Stimulated activated naive CD4-positive, alpha-beta T cell (primary cell): ENCODE measurements around the gene ZNRF3.
"Not testable (repeated sequence)": the region's sequence is repeated elsewhere in the genome, so short reads cannot be mapped to it uniquely, and the experiment has no call there.

Experiments used
- DNase-seq, 6 experiments: peaks; one replicate each; lab custom pipeline; 2025; lab: John Stamatoyannopoulos, UW

ZNRF3 gene

DNA sequence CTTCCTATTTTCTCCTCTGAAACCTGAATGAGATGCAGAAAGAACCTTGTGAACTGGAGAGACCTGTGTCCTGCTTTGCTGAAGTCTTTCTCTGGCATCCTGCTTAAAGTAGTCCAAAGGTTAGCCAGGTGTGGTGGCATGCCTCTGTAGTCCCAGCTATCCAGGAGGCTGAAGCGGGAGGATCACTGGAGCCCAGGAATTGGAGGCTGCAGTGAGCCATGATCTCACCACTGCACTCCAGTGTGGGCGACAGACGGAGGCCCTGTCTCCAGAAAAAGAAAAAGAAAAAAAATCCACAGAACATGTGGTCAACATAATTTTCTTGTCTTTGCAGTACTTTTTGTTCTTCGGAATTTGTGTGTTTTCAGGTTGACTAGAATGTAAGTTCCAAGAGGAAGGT lies 187.1 kb downstream of the ZNRF3 start:
- no peak for DNase-seq

DNA sequence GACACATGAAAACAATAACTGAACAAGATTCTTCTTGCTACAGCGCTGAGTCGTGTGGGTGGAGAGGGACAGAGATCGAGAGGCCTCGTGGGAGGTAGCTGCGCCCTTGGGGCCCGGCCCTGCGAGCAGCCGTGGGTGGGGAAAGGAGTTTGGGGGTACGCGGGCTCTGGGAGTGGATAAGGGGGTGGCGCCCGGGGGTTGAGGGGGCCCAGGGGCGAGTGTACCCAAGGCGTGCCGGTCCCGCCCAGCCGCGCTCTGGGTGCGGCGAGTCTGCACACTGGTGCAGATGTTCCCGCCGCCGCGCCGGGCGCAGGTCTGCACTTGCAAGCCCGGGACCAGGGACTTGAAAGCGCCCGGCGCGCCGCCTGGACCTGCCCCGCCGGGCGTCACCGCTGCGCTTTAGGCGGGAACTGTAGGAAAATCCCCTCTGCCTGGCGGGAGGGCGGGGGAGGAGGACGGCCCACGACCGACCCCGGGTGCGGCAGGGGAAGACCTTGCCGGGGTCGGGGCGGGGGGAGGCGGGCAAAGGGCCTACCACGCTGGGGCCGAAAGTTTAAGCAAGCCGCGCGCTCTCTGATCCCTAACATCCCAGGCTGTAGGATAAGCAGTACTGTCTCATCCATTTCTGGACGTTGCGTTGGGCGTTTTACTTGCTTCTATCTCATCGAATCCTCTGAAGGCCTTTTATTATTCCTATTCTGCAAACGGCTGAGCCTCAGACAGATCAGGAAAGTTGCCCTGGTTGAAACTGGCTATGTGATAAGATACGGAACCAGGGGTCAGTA lies 188.1 kb downstream of the ZNRF3 start:
- DNase-seq, result peak in 5 of 6 experiments; percentile 15 to 33 (median 21)

DNA sequence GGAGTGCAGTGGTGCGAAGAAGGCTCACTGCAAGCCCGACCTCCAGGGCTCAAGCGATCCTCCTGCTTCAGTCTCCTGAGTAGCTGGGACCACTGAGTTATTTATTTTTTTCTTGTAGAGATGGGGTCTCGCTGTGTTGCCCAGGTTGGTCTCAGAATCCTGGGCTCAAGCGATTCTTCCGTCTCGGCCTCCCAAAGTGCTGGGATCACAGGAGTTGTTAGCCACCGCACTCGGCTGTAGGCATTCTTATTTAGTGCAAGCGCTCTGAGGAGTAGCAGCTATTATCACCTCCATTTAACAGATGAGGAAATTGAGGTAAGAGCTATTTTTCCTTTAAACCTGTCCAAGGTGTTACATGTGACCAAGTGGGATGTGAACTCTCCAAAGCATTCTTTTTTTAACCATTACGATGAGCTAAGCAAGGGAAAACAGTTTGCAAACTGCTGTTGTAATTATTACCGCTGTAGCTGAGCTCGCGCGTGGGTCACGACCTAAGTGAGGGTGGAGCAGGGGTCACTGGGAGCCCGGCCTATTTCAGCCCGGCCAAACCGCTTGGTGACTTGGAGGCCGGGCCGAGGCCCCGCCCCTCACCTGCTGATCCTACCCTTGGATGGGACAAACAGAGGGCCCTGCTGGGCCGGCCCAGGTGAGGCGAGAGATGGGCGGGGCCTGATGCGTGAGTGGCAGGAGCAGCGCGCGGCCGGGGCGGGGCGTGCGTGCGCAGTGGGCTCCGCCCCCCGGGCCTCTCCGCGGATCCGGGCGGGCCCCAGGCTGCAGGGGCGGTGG lies 189.0 kb downstream of the ZNRF3 start:
- DNase-seq, result peak; percentile 69 to 84 (median 76)

DNA sequence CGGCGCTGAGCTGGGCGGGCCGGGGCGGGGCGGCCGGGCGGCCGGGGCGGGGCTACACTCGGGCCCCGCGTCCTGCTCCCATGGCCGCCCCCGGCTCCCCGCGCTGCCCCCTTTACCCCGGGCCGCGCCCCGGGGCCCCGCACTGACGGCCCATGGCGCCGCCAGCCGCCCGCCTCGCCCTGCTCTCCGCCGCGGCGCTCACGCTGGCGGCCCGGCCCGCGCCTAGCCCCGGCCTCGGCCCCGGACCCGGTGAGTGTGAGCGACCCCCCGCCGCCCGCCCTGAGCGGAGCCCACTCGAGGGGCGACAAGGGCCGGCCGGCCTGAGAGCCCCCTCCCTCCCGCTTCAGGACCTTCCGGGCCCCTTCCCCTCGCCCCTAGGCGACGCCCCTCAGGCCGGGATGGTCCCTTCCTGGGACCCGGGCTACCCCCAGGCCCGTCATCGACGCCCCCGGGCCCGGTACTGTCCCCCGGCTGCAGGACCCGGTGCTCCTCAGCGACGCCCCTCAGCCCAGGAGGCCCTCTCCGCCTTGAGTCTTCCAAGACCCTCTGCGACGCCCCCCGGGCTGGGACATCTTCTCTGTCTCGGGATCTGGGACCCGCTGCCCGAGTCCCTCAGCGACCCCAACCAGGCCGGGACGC lies 189.7 kb downstream of the ZNRF3 start, which contains the start of gene KREMEN1:
KREMEN1 (plus strand) TSS at position 57 of the 639 bp plus-strand sequence; CDS start at position 153, 96 bp downstream.
- DNase-seq, result no peak

DNA sequence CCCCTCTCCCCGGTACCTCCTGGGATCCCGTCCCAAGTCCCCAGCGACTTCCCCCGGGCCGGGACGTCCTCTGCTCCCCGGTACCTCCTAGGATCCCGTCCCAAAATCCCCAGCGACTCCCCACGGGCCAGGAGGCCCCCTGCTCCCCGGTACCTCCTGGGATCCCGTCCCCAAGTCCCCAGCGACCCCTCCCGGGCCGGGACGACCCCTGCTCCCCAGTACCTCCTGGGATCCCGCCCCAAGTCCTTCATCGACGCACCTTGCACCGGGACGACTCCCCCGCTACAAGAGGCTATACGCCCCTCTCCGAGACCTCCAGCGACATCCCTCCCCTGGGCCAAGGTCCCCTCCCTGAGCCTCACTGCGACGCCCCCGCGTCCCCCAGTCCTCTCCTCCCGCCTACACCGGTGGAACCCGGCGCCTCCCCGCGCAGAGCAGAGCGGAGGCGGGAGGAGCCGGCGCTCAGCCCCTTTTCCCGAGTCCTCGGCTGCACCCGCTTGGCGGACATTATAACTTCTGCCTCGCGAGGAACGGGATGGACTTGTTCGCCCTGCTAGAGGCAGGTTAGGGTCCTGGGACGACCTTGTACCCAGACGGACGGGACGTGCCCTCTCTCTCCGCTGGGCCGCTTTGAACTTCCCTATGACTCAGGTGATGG lies 190.4 kb downstream of the ZNRF3 start:
- peak in 2 of 6 experiments; percentile 16 to 30 for DNase-seq

DNA sequence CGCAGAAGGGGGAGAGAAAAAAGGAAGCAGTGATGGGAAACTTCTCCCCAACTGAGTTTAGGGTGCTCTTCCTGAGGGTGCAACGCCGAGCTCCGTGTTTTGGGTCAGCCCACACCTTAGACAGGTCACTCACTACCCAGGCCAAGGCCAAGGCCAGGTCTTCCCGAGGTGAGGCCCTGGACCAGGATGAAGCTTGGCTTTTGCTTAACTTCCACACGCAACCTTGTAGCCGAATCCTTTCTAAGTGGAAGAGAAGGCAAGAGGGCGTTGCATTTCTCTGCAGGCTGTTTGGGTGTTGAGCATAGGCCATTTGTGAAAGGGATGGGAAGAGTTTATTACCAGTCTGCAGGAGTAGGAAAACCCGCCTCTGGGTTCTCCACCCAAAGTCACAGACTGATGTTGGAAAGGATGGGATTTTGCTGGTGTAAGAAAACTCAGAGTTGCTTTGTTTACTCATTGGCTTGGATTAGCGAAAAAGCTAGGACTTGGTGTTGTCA lies 191.0 kb downstream of the ZNRF3 start:
- peak in 1 of 6 experiments; percentile 20 for DNase-seq

DNA sequence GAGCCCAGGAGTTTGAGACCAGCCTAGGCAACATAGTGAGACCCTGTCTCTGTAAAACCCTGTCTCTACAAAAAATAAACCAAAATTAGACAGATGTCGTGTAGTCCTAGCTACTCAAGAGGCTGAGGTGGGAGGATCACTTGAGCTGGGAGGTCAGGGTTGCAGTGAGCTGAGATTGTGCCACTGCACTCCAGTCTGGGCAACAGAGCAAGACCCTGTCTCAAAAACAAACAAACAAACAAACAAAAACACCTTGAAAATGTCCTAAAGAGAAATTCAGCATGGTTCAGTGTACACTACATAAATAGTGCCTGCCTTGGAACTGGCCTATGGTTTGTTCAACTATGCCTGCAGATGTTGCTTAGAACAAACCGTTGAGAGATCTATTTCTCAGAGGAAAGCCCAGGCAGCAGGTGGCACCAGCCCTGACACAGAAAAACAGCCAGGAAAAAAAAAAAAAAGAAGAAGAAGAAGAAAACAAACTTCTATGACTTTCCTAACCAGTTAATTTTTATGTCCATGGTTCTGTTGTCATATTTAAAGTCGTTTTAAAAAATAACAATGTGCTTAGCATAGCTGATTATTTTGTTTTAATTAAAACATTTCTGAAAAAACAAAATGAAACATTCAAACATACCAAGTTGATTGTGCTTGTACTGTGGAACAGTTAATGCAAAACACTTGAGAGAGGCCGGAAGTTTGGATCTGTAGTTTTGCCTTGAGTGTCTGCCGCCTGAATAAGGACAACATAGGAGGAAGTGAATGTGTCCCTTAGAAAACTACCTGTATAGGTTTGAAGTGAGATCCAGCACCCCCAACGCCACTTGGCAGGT lies 194.9 kb downstream of the ZNRF3 start:
- DNase-seq, result no peak

DNA sequence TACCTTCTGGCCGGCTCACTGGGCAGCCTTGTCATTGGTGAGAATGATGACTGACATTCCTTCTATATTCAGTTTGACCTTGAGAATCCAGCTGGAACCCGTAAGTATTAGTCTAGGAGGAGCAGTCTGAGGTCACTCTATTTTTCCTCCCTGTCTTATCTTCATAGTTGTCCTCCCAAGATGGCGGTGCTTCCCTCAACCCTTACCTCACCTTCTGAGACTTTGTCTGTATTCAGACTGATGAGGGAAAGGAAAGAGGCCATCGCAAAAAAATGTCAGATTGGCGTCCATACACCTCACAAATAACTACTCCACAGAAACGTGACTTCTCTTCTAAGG lies 195.5 kb downstream of the ZNRF3 start:
- DNase-seq, result no peak

DNA sequence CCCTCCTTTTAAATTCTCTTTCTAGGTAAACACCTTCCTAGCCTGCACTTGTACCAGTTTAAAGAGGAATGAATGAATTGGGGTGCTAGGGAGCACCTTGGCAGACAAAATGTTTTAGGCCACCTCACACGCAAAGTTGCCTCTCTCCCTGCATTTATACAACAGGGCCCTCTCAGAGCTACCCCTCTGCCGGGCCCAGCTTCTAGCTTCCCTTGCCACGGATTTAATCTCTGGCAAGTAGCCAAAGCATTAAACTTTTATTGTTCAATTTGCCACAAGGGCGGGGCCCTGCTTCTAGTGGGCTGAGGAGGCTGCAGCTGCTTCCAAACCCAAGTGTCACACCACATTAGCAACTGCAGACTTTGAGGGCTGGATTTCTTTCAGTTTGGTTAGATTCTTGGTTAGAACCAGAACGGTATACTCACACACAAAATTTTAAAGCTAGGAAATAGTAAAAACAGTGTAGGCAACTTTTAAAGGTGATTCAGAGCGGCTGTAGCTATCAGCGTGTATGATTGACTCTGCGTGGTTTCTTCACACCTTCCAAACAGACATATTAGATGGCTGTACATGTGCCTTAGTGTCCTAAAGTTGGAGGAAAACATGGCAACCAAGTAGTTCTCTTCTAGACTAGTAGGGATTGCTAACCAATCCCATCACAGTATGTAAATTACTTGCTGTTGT lies 196.0 kb downstream of the ZNRF3 start:
- no peak for DNase-seq

DNA sequence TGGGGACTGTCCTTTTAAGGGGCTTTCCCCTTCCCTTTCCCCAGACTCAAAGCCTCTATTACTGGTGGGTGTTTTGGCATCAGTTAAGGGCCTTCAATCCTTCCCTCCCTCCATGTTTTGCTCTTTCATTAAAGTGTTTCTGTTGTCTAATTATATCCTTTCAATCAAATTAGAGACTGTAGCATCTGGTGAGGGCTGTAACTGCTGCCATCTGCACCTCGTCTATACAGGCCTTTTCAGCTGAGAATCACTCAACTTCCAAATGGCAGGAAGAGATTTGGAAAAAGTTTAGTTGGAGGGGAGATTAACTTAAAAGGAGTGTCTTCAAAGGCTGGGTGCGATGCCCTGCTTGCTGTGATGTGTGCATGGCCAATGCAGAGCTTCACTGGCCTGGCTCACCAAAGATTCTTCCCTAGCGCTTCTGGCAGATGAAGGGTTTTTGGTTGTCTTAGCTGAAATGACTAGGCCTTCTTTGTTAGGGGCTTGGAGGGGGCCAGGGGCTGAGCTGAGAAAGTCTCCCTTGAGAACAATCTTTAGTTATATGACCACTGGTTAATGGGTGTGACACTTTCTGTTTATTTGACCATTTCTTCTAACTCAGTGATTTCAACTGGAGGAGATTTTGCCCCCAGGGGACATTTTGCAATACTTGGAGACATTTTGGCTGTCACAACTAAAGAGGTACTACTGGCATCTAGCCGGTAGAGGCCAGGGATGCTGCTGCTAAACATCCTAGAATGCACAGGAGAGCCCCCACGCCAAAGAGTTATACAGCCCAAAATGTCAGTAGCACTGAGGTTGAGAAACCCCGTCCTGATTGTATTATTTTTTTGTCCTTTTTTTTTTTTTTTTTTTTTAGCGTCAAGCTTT lies 197.0 kb downstream of the ZNRF3 start:
- DNase-seq, result no peak

DNA sequence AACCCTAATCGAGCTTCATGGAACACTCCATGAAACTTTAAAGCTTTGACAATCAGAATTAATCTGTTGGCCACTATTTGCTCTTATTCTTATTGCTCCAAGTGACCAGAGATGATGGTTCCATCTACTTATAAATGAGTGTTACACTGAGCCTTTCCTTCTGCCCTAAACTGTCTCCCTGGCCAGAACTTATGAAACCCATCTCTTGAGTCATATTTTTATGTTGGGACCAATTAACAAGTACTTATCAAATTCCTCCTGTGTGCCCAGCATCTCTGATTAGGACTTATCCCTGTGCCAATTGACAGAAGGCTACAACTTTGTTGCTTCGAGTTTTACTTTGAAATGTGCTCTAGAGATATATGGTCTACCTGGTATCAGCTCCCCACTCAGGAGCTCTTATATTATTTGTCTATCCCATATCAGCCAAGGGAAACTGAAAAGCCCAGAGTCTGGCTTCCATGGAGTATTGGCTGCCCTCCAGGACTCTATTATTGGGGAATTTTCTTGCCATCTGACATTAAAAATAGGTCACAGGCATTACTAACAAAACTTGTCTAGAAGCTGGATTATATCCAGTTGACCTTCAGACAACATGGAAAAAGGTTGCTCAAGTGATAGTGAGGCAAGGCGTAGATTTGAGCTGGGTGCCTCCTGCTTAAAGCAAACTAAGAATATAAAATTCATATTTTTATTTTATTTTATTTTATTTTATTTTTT lies 198.3 kb downstream of the ZNRF3 start:
- DNase-seq, result no peak

DNA sequence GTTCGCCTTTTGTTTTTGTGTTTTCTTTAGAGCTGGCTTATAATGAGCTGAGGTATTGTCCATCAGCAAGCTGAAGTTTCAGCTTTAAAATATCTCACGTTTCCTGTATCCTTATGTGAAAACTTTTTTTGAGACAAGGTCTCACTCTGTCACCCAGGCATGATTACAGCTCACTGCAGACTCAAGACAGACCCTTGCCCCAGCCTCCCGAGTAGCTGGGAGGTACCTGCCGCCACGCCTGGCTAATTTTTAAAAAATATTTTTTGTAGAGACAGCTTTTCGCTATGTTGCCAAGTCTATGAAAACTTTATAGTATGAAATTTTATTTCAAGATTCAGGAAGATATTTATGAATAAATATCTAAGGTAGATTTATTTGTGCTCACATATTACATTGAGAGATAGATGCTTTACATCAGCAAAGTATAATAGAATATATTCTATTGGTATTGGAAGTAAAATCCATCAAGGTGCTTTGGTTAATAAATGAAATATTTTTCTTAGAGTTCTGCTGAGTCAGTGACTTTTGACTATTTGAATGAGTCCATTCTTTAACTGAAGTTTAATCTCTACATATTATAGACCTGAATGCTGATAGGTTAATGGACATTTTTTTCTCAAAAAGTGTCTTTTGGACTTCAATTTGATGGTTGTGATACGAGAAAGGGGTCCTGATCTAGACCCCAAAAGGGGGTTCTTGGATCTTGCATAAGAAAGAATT lies 199.6 kb downstream of the ZNRF3 start:
- DNase-seq, result no peak

DNA sequence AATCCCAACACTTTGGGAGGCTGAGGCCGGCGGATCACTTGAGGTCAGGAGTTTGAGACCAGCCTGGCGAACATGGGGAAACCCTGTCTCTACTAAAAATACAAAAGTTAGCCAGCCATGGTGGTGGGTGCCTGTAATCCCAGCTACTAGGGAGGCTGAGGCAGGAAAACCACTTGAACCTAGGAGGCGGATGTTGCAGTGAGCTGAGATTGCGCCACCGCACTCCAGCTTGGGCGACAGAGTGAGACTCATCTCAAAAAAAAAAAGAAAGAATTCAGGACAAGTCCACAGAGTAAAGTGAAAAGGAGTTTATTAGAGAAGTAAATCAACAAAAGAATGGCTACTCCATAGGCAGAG lies 200.2 kb downstream of the ZNRF3 start:
- DNase-seq, result not testable (repeated sequence)

DNA sequence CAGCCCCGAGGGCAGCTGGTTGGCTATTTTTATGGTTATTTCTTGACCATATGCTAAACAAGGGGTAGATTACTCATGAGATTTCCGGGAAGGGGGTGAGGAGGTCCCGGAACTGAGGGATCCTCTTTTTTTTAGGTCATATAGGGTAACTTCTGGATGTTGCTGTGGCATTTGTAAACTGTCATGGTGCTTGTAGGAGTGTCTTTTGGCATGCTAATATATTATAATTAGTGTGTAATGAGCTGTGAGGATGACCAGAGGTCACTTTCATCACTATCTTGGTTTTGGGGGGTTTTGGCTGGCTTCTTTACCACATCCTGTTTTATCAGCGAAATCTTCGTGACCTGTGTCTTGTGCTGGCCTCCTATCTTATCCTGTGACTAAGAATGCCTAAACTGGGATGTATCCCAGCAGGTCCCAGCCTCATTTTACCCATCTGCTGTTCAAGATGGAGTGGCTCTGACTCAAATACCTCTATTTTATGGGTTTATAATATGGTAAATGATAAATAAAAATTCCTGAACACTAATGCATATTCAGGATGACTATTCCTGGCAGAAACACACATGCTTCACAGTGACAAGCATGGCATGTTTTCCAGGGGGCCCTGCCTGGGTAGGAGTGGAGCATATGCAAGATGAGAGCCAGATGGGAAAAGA lies 200.7 kb downstream of the ZNRF3 start:
- no peak for DNase-seq

DNA sequence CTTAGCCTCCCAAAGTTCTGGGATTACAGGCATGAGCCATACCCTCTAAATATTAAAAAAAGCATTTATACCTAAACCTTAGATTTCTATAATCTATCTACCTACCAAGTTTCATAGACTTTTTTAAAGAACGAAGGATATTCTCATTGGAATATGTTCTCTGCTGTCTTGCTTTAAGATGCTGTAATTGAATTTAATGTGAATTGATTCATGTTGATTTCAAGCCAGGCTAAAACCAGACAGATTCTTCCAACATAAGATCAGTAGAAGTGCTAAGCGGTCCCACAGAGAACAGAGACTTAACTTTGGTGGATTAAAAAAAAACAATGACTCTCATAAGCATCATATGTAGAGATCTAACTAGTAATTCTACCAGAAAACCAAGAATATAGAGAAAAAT lies 203.6 kb downstream of the ZNRF3 start:
- DNase-seq, result no peak

DNA sequence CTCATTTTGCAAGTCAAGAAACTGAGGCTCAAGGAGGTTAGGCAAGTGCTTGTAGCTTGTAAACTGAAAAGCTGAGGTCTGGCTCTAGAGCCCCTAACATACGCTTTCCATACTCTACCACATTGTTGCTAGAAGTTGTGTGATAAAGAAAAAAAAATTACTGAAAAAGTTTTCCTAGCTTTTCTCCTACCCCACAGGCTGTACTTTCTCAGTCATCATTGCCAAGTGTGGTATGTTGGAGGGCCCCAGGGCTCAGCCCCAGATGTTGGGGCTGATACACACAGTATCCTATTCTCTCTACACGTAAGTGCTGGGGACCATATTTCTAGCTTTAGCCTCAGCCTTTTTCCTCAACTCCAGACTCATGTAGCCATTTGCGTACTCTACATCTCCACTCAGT lies 205.4 kb downstream of the ZNRF3 start:
- DNase-seq, result no peak

DNA sequence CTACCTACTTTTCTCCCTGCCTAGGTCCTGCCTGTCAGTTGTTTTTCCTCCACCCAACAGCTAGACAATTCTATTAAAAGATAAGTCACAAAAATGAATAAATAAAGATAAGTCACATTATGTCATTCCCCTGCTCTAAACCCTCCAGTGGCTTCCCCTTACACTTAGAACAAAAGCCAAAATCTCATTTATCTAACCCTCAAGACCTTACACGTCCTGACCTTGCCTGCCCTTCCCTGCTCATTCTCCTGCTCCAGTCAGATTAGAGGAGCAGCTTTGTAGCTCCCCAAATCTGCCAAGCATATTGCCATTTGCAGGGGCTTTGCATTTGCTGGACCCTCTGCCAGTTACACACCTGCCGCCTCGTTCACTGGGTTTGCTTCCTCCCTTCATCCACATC lies 206.1 kb downstream of the ZNRF3 start:
- no peak for DNase-seq

DNA sequence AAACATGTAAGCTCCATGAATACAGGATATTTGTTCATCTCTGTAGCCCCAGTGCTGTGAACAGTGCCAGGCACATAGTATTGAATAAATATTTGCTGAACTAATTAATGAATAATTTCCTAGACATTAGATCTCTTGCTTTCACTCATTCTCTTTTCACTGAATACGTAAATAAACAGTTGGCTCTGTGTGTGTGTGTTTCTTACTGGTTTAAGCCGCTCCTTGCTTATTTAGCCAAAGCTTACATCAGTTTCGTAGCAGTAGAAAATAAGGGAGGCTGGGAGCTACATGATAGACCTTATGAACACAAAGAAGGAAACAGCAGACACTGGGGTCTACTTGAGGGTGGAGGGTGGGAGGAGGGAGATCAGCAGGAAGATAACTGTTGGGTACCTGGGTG lies 206.7 kb downstream of the ZNRF3 start:
- no peak for DNase-seq
